ENCODE results near the gene ZNF829. TPM values are rescaled to one million over a fixed set of nuclear protein-coding genes. Genes with fewer than 3 reads are reported as not detected.

ZNF829 gene
- 1 to 10 TPM in 2 of 4 donors, under 1 TPM in 2; 0.97 to 1.5 (median 1.2) TPM for total RNA-seq

DNA sequence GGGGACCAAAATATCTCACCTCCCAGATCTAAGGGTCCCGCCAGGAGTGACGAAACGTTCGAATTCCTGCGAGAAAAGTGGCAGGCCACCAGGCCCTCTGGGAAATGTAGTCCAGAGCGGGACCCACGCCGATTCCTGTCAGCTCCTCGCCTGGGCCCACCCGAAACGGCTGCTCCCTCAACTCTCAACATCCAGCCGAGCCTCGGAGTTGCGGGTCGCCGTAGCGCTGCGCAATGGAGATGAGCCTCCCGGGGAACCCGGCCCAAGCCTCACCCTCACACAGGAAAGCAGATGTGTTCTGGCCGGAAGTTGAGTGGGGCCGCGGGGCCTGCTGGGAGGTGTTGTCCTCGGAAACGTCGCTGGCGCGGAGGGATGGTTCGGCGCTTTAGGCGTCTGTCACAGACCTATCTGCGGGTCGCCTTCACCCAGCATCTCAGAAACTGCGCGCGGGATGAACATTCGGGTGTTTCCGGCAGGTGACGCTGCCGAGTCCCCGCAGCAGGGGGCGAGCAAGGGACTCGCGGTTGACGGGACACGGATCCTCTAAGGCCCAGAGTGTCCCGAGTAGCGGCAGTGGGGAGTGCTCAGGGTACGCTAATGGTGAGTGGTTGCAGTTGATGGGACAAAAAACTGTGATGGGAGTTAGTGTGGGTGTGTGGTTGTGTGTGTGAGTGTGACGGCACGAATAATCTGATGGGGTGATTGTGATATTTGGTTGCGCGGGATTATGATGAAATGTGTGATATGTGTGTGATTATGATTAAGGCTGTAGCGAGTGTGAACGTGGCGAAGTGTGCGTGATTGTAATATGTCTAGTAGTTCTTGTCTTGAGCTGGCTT is at the start of gene ZNF829, which contains the start of gene ZNF568:
Gene ZNF829 (minus strand): TSS at position 300 of the 839 bp plus-strand sequence. CDS start 1,124 bp downstream, outside the sequence.
Gene ZNF568 (plus strand): TSS at position 341 of the 839 bp plus-strand sequence. CDS start 6,439 bp downstream, outside the sequence.
- no peaks in the 10 kb centered on the region for H3K27me3 ChIP-seq
- peak within 1 kb of the TSS; percentile 82 to 98 (median 83) for H3K4me3 ChIP-seq
- in situ Hi-C loops (cut with MboI; ENCODE audit: low sequenced_read_pairs in 4 of 4), result no loop called here
- peaks cover 8 to 12% of the 10 kb centered on the region in 2 donors for H3K4me1 ChIP-seq
- intact Hi-C loops (cut with DNase I; ENCODE audit: low total_unique reads), result loop anchor here (1.0 to 5.0 kb wide), 7 partner anchors 57 to 551 kb away; partner anchors contain the start of genes ZNF345, ZNF420, ZNF566 and ZNF567
- peaks cover 3 to 59% of the 10 kb centered on the region in 2 donors for H3K36me3 ChIP-seq
- TF ChIP-seq POLR2A (IDR thresholded peaks at IDR 0.05), result peak in 1 of 2 donors; percentile 12
- TF ChIP-seq, protein P1, sequence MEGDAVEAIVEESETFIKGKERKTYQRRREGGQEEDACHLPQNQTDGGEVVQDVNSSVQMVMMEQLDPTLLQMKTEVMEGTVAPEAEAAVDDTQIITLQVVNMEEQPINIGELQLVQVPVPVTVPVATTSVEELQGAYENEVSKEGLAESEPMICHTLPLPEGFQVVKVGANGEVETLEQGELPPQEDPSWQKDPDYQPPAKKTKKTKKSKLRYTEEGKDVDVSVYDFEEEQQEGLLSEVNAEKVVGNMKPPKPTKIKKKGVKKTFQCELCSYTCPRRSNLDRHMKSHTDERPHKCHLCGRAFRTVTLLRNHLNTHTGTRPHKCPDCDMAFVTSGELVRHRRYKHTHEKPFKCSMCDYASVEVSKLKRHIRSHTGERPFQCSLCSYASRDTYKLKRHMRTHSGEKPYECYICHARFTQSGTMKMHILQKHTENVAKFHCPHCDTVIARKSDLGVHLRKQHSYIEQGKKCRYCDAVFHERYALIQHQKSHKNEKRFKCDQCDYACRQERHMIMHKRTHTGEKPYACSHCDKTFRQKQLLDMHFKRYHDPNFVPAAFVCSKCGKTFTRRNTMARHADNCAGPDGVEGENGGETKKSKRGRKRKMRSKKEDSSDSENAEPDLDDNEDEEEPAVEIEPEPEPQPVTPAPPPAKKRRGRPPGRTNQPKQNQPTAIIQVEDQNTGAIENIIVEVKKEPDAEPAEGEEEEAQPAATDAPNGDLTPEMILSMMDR (IDR thresholded peaks at IDR 0.05 in 4 of 5, conservative IDR thresholded peaks at IDR 0.05 in 1 of 5), result peak; percentile 32 to 64 (median 46)
- DNase-seq (peak; percentile 76 to 79), ATAC-seq (peak; percentile 98)
- H3K9me3 ChIP-seq, result peaks cover 0 to 6% (median 0%) of the 10 kb centered on the region in 3 donors
- H3K27ac ChIP-seq, result peak within 1 kb of the TSS; percentile 92 to 97 (median 94)

DNA sequence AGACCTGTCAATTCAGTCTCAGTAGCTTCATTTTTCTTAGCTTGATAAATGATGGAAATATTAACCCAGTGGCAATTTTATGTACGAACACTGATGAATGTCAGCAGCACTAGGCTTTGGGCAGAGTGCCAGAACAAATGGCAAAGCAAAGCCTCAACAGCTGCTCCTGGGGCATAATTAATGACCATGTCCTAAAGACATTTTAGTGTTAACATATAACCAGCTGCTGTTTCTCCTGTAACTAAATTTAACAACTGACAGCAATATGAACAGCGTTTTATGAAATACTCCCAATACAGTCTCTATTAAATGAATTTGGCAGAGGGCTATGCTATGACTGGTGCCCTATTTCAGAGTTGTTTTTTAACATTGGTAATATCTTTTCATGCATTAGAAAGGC is 47.2 kb upstream of the ZNF829 start:
- in situ Hi-C loops (cut with MboI; ENCODE audit: low sequenced_read_pairs in 4 of 4) (no loop called here), intact Hi-C loops (cut with DNase I; ENCODE audit: low total_unique reads) (no loop called here)
- Histone ChIP-seq H3K4me3 (peak overlapping the region in 1 of 4 donors; percentile 8), H3K9me3 (peaks cover 0 to 24% (median 0%) of the 10 kb centered on the region in 3 donors), H3K36me3 (peaks cover 0 to 21% of the 10 kb centered on the region in 2 donors), H3K4me1 (peaks cover 0 to 10% of the 10 kb centered on the region in 2 donors), H3K27ac (peak overlapping the region in 1 of 4 donors; percentile 36), H3K27me3 (no peaks in the 10 kb centered on the region)
- peak; percentile 24 to 45 for ATAC-seq
- no peak for DNase-seq
- TF ChIP-seq, protein P1 (IDR thresholded peaks at IDR 0.05 in 4 of 5, conservative IDR thresholded peaks at IDR 0.05 in 1 of 5), result no peak
- TF ChIP-seq POLR2A (IDR thresholded peaks at IDR 0.05), result no peak

DNA sequence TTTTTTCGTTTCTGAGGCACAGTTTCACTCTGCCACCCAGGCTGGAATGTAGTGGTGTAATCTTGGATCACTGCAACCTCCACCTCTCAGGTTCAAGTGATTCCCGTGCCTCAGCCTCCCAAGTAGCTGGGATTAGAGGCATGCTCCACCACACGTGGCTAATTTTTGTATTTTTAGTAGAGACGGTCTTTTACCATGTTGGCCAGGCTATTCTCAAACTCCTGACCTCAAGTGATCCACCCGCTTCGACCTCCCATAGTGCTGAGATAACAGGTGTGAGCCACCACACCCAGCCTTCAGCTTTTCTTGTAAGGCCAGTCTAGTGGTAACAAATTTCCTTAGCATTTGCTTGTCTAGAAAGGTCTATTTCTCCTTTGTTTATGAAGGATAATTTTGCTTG is 46.3 kb upstream of the ZNF829 start:
- Histone ChIP-seq H3K27ac (no peak overlapping the region), H3K9me3 (peaks cover 0 to 26% (median 2%) of the 10 kb centered on the region in 3 donors), H3K36me3 (peaks cover 0 to 21% of the 10 kb centered on the region in 2 donors), H3K4me1 (peaks cover 0 to 10% of the 10 kb centered on the region in 2 donors), H3K4me3 (no peak overlapping the region), H3K27me3 (no peaks in the 10 kb centered on the region)
- TF ChIP-seq, protein P1 (IDR thresholded peaks at IDR 0.05 in 4 of 5, conservative IDR thresholded peaks at IDR 0.05 in 1 of 5), result no peak
- intact Hi-C loops (cut with DNase I; ENCODE audit: low total_unique reads) (no loop called here), in situ Hi-C loops (cut with MboI; ENCODE audit: low sequenced_read_pairs in 4 of 4) (no loop called here)
- no peak for ATAC-seq
- no peak for DNase-seq

DNA sequence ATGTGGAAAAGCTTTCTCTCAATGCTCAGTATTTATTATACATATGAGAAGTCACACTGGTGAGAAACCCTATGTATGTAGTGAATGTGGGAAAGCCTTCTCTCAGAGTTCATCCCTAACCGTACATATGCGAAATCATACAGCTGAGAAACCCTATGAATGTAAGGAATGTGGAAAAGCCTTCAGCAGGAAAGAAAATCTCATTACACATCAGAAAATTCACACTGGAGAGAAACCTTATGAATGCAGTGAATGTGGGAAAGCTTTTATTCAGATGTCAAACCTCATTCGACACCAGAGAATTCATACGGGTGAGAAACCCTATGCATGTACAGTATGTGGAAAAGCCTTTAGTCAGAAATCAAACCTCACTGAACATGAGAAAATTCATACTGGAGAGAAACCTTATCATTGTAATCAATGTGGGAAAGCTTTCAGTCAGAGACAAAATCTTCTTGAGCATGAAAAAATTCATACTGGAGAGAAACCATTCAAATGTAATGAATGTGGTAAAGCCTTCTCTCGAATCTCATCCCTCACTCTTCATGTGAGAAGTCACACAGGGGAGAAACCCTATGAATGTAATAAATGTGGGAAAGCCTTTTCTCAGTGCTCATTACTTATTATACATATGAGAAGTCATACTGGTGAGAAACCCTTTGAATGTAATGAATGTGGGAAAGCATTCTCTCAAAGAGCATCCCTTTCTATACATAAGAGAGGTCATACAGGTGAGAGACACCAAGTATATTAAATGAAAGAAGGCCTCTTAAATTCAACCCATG is 34.4 kb upstream of the ZNF829 start:
- Histone ChIP-seq H3K27me3 (no peaks in the 10 kb centered on the region), H3K9me3 (peaks cover 9 to 57% (median 15%) of the 10 kb centered on the region in 3 donors), H3K4me3 (peak overlapping the region in 1 of 4 donors; percentile 39), H3K27ac (no peak overlapping the region), H3K4me1 (no peaks in the 10 kb centered on the region), H3K36me3 (peaks cover 13 to 89% of the 10 kb centered on the region in 2 donors)
- DNase-seq (no peak), ATAC-seq (no peak)
- intact Hi-C loops (cut with DNase I; ENCODE audit: low total_unique reads), result no loop called here
- TF ChIP-seq POLR2A (IDR thresholded peaks at IDR 0.05), result no peak
- TF ChIP-seq, protein P1 (IDR thresholded peaks at IDR 0.05 in 4 of 5, conservative IDR thresholded peaks at IDR 0.05 in 1 of 5), result no peak
- in situ Hi-C loops (cut with MboI; ENCODE audit: low sequenced_read_pairs in 4 of 4), result no loop called here
